ENCODE data around the gene SGSH.

The SGSH gene

GRCh38 chr17:80223838-80224497, 3.8 kb upstream of the SGSH start:
- no peak for ATAC-seq
- TF ChIP-seq ISL1 (CRISPR knock-in tag; IDR thresholded peaks at IDR 0.05), result no peak
- TF ChIP-seq TSHZ2 (CRISPR knock-in tag; IDR thresholded peaks at IDR 0.05), result no peak
- no peak for TF ChIP-seq PPARA (CRISPR knock-in tag; IDR thresholded peaks at IDR 0.05; ENCODE audit: borderline replicate concordance)
- no peak for TF ChIP-seq ZNF565 (CRISPR knock-in tag; conservative IDR thresholded peaks at IDR 0.05; ENCODE audit: low read depth)
- no peak for TF ChIP-seq TOX (CRISPR knock-in tag; IDR thresholded peaks at IDR 0.05; ENCODE audit: borderline replicate concordance)
- no peak for TF ChIP-seq POU6F1 (CRISPR knock-in tag; IDR thresholded peaks at IDR 0.05; ENCODE audit: borderline replicate concordance, low read depth)
- TF ChIP-seq, protein P1, sequence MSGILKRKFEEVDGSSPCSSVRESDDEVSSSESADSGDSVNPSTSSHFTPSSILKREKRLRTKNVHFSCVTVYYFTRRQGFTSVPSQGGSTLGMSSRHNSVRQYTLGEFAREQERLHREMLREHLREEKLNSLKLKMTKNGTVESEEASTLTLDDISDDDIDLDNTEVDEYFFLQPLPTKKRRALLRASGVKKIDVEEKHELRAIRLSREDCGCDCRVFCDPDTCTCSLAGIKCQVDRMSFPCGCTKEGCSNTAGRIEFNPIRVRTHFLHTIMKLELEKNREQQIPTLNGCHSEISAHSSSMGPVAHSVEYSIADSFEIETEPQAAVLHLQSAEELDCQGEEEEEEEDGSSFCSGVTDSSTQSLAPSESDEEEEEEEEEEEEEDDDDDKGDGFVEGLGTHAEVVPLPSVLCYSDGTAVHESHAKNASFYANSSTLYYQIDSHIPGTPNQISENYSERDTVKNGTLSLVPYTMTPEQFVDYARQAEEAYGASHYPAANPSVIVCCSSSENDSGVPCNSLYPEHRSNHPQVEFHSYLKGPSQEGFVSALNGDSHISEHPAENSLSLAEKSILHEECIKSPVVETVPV (CRISPR knock-in tag; IDR thresholded peaks at IDR 0.05), result no peak
- TF ChIP-seq, protein P2, sequence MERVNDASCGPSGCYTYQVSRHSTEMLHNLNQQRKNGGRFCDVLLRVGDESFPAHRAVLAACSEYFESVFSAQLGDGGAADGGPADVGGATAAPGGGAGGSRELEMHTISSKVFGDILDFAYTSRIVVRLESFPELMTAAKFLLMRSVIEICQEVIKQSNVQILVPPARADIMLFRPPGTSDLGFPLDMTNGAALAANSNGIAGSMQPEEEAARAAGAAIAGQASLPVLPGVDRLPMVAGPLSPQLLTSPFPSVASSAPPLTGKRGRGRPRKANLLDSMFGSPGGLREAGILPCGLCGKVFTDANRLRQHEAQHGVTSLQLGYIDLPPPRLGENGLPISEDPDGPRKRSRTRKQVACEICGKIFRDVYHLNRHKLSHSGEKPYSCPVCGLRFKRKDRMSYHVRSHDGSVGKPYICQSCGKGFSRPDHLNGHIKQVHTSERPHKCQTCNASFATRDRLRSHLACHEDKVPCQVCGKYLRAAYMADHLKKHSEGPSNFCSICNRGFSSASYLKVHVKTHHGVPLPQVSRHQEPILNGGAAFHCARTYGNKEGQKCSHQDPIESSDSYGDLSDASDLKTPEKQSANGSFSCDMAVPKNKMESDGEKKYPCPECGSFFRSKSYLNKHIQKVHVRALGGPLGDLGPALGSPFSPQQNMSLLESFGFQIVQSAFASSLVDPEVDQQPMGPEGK (CRISPR knock-in tag; IDR thresholded peaks at IDR 0.05; ENCODE audit: borderline replicate concordance), result no peak
- TF ChIP-seq ARNTL (CRISPR knock-in tag; IDR thresholded peaks at IDR 0.05; ENCODE audit: borderline replicate concordance, low read depth), result no peak
- no peak for TF ChIP-seq CREB5 (CRISPR knock-in tag; IDR thresholded peaks at IDR 0.05; ENCODE audit: low read depth)
- TF ChIP-seq OSR1 (CRISPR knock-in tag; IDR thresholded peaks at IDR 0.05), result no peak
- TF ChIP-seq ZNF70 (CRISPR knock-in tag; IDR thresholded peaks at IDR 0.05), result no peak
- no peak for TF ChIP-seq GLIS3 (CRISPR knock-in tag; IDR thresholded peaks at IDR 0.05)
- TF ChIP-seq ZNF8 (CRISPR knock-in tag; IDR thresholded peaks at IDR 0.05), result no peak
- TF ChIP-seq RARB (CRISPR knock-in tag; IDR thresholded peaks at IDR 0.05), result no peak
- no peak for TF ChIP-seq ZFP3 (CRISPR knock-in tag; IDR thresholded peaks at IDR 0.05)

DNA sequence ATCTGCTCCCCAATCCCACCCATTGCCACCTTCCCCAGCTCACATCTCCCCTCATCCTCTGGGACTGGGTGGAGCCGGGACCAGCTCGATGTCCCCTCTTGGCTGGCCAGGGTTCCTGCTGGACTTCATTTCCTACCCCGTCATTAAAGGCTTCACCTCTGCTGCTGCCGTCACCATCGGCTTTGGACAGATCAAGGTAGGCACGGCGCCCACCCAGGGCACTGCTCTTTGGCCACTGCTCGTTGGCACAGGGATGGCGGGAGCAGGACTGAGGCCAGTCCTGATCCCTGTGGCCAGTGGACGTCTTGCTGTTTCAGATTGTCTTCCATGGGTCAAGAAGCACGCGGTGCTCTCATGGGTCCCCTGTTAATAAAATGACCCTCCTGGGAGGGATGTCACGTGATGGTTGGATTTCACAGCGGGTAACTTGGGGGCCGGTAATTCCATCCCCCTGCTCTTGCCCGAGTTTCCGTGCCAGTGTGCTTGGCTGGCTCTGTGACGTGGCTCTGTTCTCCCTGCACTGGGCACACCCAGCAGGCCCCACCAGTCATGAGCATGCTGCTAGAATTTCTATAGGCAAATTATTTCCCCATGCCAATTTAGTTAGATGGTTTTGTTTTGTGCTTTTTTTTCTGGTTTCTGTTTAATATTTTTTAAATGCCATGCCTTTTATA, 3.1 kb upstream of the SGSH start:
- no peak for ATAC-seq
- TF ChIP-seq, protein P2 (CRISPR knock-in tag; IDR thresholded peaks at IDR 0.05; ENCODE audit: borderline replicate concordance), result no peak
- no peak for TF ChIP-seq SNAI2 (CRISPR knock-in tag; IDR thresholded peaks at IDR 0.05)
- TF ChIP-seq PPARA (CRISPR knock-in tag; IDR thresholded peaks at IDR 0.05; ENCODE audit: borderline replicate concordance), result no peak
- no peak for TF ChIP-seq CSDC2 (CRISPR knock-in tag; IDR thresholded peaks at IDR 0.05)
- TF ChIP-seq GLIS3 (CRISPR knock-in tag; IDR thresholded peaks at IDR 0.05), result no peak

Data from SK-N-SH treated with all-trans-retinoic acid at 6 μM for 48 hours (cell line).